Measurements from ENCODE around the gene MYLK2. TPM values are rescaled to one million over a fixed set of nuclear protein-coding genes. Genes with fewer than 3 reads are reported as not detected.

MYLK2 gene
- total and polyA plus RNA-seq, 2 of the 4 experiments (the other 2 are of a cell fraction), result 0.18 to 0.27 TPM

GRCh38 chr20:31837896-31838397 is 18.8 kb downstream of the MYLK2 start:
- no peaks in the 10 kb centered on the region for H3K9me3 ChIP-seq (ENCODE audit: control insufficient read depth, insufficient read depth, low read length)
- H3K23ac ChIP-seq (ENCODE audit: low read depth, low read length), result peak overlapping the region; percentile 6; the same call in 1 of the 2 replicates
- no peak overlapping the region for H3K18ac ChIP-seq (ENCODE audit: low read depth, low read length)
- H4K5ac ChIP-seq (ENCODE audit: low read depth, low read length), result no peak overlapping the region
- H2BK120ac ChIP-seq (ENCODE audit: low read depth, low read length), result peak overlapping the region; percentile 18; the same call in 1 of the 2 replicates
- CTCF ChIA-PET, result interaction anchor here (0.6 to 3.5 kb wide), 6 partner anchors 9 to 814 kb away, joined by 3 to 12 read pairs (median 4); no protein-coding TSS in a partner anchor
- peak overlapping the region; percentile 10; the same call in 1 of the 3 replicates for H2BK15ac ChIP-seq (ENCODE audit: low read depth, low read length)
- 71% methylated on average over 2 of the region's 3 CpGs; no CpG with 5 or more reads in 1 of the 2 experiments for WGBS, 2 experiments (ENCODE audit: extremely low coverage in 2 of 2, insufficient read length in 1 of 2)
- H2AFZ ChIP-seq (replicated peaks; ENCODE audit: low read length, poor library complexity), result peak overlapping the region; percentile 47
- no peak overlapping the region for H3K4me3 ChIP-seq (ENCODE audit: insufficient read depth, low read depth, low read length)
- H4K8ac ChIP-seq (ENCODE audit: low read depth in 2 of 2, low read length in 2 of 2), result no peak overlapping the region
- H3K4me2 ChIP-seq (ENCODE audit: low read depth, low read length), result no peak overlapping the region
- no peak overlapping the region for H4K91ac ChIP-seq (ENCODE audit: insufficient read depth, low read depth, low read length)
- peak overlapping the region; percentile 81 for H2AK5ac ChIP-seq (ENCODE audit: low read depth, low read length)
- dilution Hi-C loops (cut with HindIII; ENCODE audit: low sequenced_read_pairs, unreplicated experiment) (no loop called here), intact Hi-C loops (cut with micrococcal nuclease) (no loop called here), in situ Hi-C loops (cut with MboI; ENCODE audit: low sequenced_read_pairs) (loop anchor here (25.0 kb wide), 2 partner anchors 649 to 824 kb away; partner anchors contain the start of gene C20orf203)
- 0 out of 4 replicates have a peak, but pooled peaks cover 0 to 4% of the 10 kb centered on the region in 2 experiments for H3K79me1 ChIP-seq (ENCODE audit: low read depth in 1 of 2, low read length in 2 of 2)
- no peak overlapping the region for H2BK5ac ChIP-seq (ENCODE audit: low read depth, low read length, poor library complexity, severe bottlenecking)
- H3K9ac ChIP-seq (ENCODE audit: low read depth, low read length), result no peak overlapping the region
- DNase-seq, result peak; percentile 19
- no peak overlapping the region for H3K27ac ChIP-seq (ENCODE audit: insufficient read depth, low read length)
- peaks cover 36% of the 10 kb centered on the region for H3K9me1 ChIP-seq (ENCODE audit: insufficient read depth, low read length)
- no peak overlapping the region for H2AK9ac ChIP-seq (replicated peaks; ENCODE audit: low read depth, low read length, poor library complexity)
- POLR2A ChIA-PET (ENCODE audit: unreplicated experiment), result no interaction called here
- H3K4ac ChIP-seq (ENCODE audit: low read depth, low read length), result peak overlapping the region; percentile 64
- H3K36me3 ChIP-seq (ENCODE audit: control insufficient read depth, insufficient read depth, low read length), result no peaks in the 10 kb centered on the region
- H2BK20ac ChIP-seq (ENCODE audit: low read depth, low read length), result no peak overlapping the region
- TF ChIP-seq, protein P1, sequence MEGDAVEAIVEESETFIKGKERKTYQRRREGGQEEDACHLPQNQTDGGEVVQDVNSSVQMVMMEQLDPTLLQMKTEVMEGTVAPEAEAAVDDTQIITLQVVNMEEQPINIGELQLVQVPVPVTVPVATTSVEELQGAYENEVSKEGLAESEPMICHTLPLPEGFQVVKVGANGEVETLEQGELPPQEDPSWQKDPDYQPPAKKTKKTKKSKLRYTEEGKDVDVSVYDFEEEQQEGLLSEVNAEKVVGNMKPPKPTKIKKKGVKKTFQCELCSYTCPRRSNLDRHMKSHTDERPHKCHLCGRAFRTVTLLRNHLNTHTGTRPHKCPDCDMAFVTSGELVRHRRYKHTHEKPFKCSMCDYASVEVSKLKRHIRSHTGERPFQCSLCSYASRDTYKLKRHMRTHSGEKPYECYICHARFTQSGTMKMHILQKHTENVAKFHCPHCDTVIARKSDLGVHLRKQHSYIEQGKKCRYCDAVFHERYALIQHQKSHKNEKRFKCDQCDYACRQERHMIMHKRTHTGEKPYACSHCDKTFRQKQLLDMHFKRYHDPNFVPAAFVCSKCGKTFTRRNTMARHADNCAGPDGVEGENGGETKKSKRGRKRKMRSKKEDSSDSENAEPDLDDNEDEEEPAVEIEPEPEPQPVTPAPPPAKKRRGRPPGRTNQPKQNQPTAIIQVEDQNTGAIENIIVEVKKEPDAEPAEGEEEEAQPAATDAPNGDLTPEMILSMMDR (conservative IDR thresholded peaks at IDR 0.05; ENCODE audit: low read depth, low read length), result no peak
- no peak for TF ChIP-seq POLR2A (IDR thresholded peaks at IDR 0.05; ENCODE audit: low read depth, low read length)
- no peak for TF ChIP-seq CHD1 (IDR thresholded peaks at IDR 0.05; ENCODE audit: low read depth, low read length)
- no peak for TF ChIP-seq FOS (IDR thresholded peaks at IDR 0.05; ENCODE audit: low read depth, low read length)
- no peak for TF ChIP-seq CEBPB (IDR thresholded peaks at IDR 0.05; ENCODE audit: low read depth, low read length)
- TF ChIP-seq ELK1 (IDR thresholded peaks at IDR 0.05; ENCODE audit: borderline replicate concordance, low read depth, low read length), result no peak
- TF ChIP-seq RFX5 (IDR thresholded peaks at IDR 0.05; ENCODE audit: low read depth, low read length), result no peak
- TF ChIP-seq BHLHE40 (IDR thresholded peaks at IDR 0.05; ENCODE audit: low read depth, low read length), result no peak
- TF ChIP-seq, protein P2, sequence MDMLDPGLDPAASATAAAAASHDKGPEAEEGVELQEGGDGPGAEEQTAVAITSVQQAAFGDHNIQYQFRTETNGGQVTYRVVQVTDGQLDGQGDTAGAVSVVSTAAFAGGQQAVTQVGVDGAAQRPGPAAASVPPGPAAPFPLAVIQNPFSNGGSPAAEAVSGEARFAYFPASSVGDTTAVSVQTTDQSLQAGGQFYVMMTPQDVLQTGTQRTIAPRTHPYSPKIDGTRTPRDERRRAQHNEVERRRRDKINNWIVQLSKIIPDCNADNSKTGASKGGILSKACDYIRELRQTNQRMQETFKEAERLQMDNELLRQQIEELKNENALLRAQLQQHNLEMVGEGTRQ (IDR thresholded peaks at IDR 0.05; ENCODE audit: low read depth, low read length), result no peak
- TF ChIP-seq RCOR1 (IDR thresholded peaks at IDR 0.05; ENCODE audit: insufficient replicate concordance, low read length), result no peak
- no peak for TF ChIP-seq MXI1 (IDR thresholded peaks at IDR 0.05; ENCODE audit: borderline replicate concordance, low read depth, low read length)
- no peak for TF ChIP-seq NFE2L2 (IDR thresholded peaks at IDR 0.05; ENCODE audit: low read depth, low read length)
- TF ChIP-seq RAD21 (IDR thresholded peaks at IDR 0.05; ENCODE audit: low read length), result no peak
- TF ChIP-seq MAZ (IDR thresholded peaks at IDR 0.05; ENCODE audit: borderline replicate concordance, low read depth, low read length), result no peak
- no peak for TF ChIP-seq MAFK (IDR thresholded peaks at IDR 0.05; ENCODE audit: low read depth, low read length)
- peak overlapping the region; percentile 57; the same call in 1 of the 2 replicates for H3K14ac ChIP-seq (replicated peaks; ENCODE audit: low read depth, low read length)
- ATAC-seq (ENCODE audit: low read depth), result no peak
- peaks cover 3% of the 10 kb centered on the region; the same call in 1 of the 2 replicates for H3K27me3 ChIP-seq (ENCODE audit: control insufficient read depth, insufficient read depth, low read length)
- peaks cover 27% of the 10 kb centered on the region for H3K4me1 ChIP-seq (ENCODE audit: control insufficient read depth, insufficient read depth, low read length)
- H3K56ac ChIP-seq (ENCODE audit: extremely low read depth, insufficient read depth, low read length), result no peak overlapping the region
- no TSS peak for BruUV-seq (replicated peaks)
- peaks cover 36% of the 10 kb centered on the region for H4K20me1 ChIP-seq (ENCODE audit: insufficient read depth, low read length)

Data from IMR-90 (cell line).